Caco-2 (cell line): ENCODE results near the gene SMG1. TPM values are rescaled to one million over a fixed set of nuclear protein-coding genes. Genes with fewer than 3 reads are reported as not detected.

ENCODE experiments used
- BruUV-seq: library from RNA; stranded (reverse); fragments of 400-500 nt; replicated peaks from 2 replicates; lab custom pipeline; 2021; lab: Mats Ljungman, UMichigan
- CTCF ChIA-PET: fragments of 300-600 bp; sonication (Branson Sonifier 250); formaldehyde crosslinking; loops from one replicate; lab custom pipeline; 2022; ENCODE audit warnings: antibody characterized with exemption; lab: Charles Lee
- POLR2A ChIA-PET: fragments of 300-600 bp; sonication (Branson Sonifier 250); formaldehyde crosslinking; loops from one replicate; lab custom pipeline; 2022; ENCODE audit warnings: antibody characterized with exemption; lab: Charles Lee
- DNase-seq, 2 experiments: peaks; one replicate each; pipeline versions ENCODE4 v3.0.0 to v3.0.0-alpha.2; 2020 to 2022
- H3K27me3 ChIP-seq: replicated peaks from 2 replicates; pipeline ENCODE4 v1.6.0; 2011; ENCODE audit warnings: low read length; ENCODE audit not compliant: control insufficient read depth, insufficient read depth
- H3K36me3 ChIP-seq: 2 replicates; pipeline ENCODE4 v1.5.1; 2011; ENCODE audit warnings: low read length; ENCODE audit not compliant: control insufficient read depth, insufficient read depth
- H3K4me1 ChIP-seq: fragments of 250-450 bp; sonication (Bioruptor Pico); 2 replicates; pipeline ENCODE4 v1.5.1; 2020; ENCODE audit warnings: mild to moderate bottlenecking
- H3K4me3 ChIP-seq: 2 replicates; pipeline ENCODE4 v1.5.1; 2011; ENCODE audit warnings: low read depth, mild to moderate bottlenecking, control low read depth, low read length
- H3K9me3 ChIP-seq: fragments of 250-450 bp; sonication (Bioruptor Pico); 2 replicates; pipeline ENCODE4 v1.5.1; 2020; ENCODE audit warnings: mild to moderate bottlenecking, moderate library complexity
- H3K27ac Mint-ChIP-seq: one replicate; pipeline ENCODE4 v1.8.0; 2022; ENCODE audit warnings: mixed read lengths; ENCODE audit not compliant: unreplicated experiment
- H3K27me3 Mint-ChIP-seq: one replicate; pipeline ENCODE4 v1.8.0; 2022; ENCODE audit warnings: mixed read lengths; ENCODE audit not compliant: insufficient read depth, unreplicated experiment
- H3K36me3 Mint-ChIP-seq: one replicate; pipeline ENCODE4 v1.8.0; 2022; ENCODE audit warnings: mild to moderate bottlenecking, mixed read lengths; ENCODE audit not compliant: insufficient read depth, unreplicated experiment
- H3K4me1 Mint-ChIP-seq: one replicate; pipeline ENCODE4 v1.8.0; 2022; ENCODE audit warnings: low read depth, mixed read lengths; ENCODE audit not compliant: unreplicated experiment
- H3K4me3 Mint-ChIP-seq: one replicate; pipeline ENCODE4 v1.8.0; 2022; ENCODE audit warnings: mild to moderate bottlenecking, moderate library complexity, mixed read lengths; ENCODE audit not compliant: unreplicated experiment
- H3K9me3 Mint-ChIP-seq: one replicate; pipeline ENCODE4 v1.8.0; 2022; ENCODE audit warnings: mixed read lengths; ENCODE audit not compliant: unreplicated experiment
- CTCF ChIP-seq, 2 experiments: fragments of 200-600 bp in 1 of 2; IDR thresholded peaks; 1 replicate in 1 of 2; 2 replicates in 1 of 2; pipeline versions ENCODE4 v1.5.1 to v1.8.0; 2011 to 2022; ENCODE audit warnings: antibody characterized with exemption in 1 of 2, control low read depth in 1 of 2, inconsistent platforms in 1 of 2, low read depth in 1 of 2, low read length in 1 of 2, mild to moderate bottlenecking in 1 of 2, moderate library complexity in 1 of 2; ENCODE audit not compliant: insufficient read depth in 1 of 2, severe bottlenecking in 1 of 2, unreplicated experiment in 1 of 2
- intact Hi-C: fragments of 100-400 bp; cut with micrococcal nuclease; formaldehyde crosslinking; loops from one replicate; pipeline ENCODE4 v1.10.0; 2022; ENCODE audit not compliant: unreplicated experiment
- total RNA-seq: library from RNA; stranded (reverse); gene quantifications from 2 replicates; pipeline ENCODE4 v1.2.3, GENCODE V29; 2022

SMG1 gene
- total RNA-seq, 1 experiment from 2014 or later: 79.1 TPM

- peaks cover 14% of the 10 kb centered on the region for H3K4me1 Mint-ChIP-seq
- Histone ChIP-seq H3K9me3 (no peaks in the 10 kb centered on the region), H3K36me3 (peaks cover 5% of the 10 kb centered on the region; the same call in 1 of the 2 replicates), H3K4me1 (no peaks in the 10 kb centered on the region), H3K27me3 (no peaks in the 10 kb centered on the region), H3K4me3 (no peak overlapping the region)
- H3K9me3 Mint-ChIP-seq: no peaks in the 10 kb centered on the region
- DNase-seq: peak; percentile 46 to 62
- no peak overlapping the region for H3K4me3 Mint-ChIP-seq
- CTCF ChIA-PET: no interaction called here
- peaks cover 93% of the 10 kb centered on the region for H3K36me3 Mint-ChIP-seq
- H3K27me3 Mint-ChIP-seq: no peaks in the 10 kb centered on the region
- peak overlapping the region; percentile 7 for H3K27ac Mint-ChIP-seq
- intact Hi-C loops: no loop called here
- POLR2A ChIA-PET: interaction anchor here (0.9 to 1.0 kb wide), 2 partner anchors 38 to 50 kb away, joined by 3 read pairs; partner anchors contain the start of genes ARL6IP1 and RPS15A
- no peak for TF ChIP-seq CTCF (IDR thresholded peaks at IDR 0.05; ENCODE audit: insufficient read depth in 1 of 2, low read depth in 1 of 2, low read length in 1 of 2, severe bottlenecking in 1 of 2, unreplicated experiment in 1 of 2)
- BruUV-seq: no TSS peak
Observed at GRCh38 chr16:18839555-18839954, 86.7 kb downstream of the SMG1 start.

- Mint-ChIP-seq H3K27me3 (no peaks in the 10 kb centered on the region), H3K9me3 (no peaks in the 10 kb centered on the region), H3K4me1 (peaks cover 14% of the 10 kb centered on the region), H3K4me3 (no peak overlapping the region), H3K36me3 (peaks cover 79% of the 10 kb centered on the region), H3K27ac (no peak overlapping the region)
- H3K9me3 ChIP-seq: no peaks in the 10 kb centered on the region
- intact Hi-C loops: no loop called here
- no peaks in the 10 kb centered on the region for H3K4me1 ChIP-seq
- CTCF ChIA-PET: no interaction called here
- DNase-seq: no peak
- no peaks in the 10 kb centered on the region for H3K27me3 ChIP-seq
- TF ChIP-seq CTCF (IDR thresholded peaks at IDR 0.05; ENCODE audit: insufficient read depth in 1 of 2, low read depth in 1 of 2, low read length in 1 of 2, severe bottlenecking in 1 of 2, unreplicated experiment in 1 of 2): no peak
- POLR2A ChIA-PET: no interaction called here
- no TSS peak for BruUV-seq
- no peak overlapping the region for H3K4me3 ChIP-seq
- peaks cover 5% of the 10 kb centered on the region for H3K36me3 ChIP-seq
Observed at GRCh38 chr16:18836702-18837101, 89.5 kb downstream of the SMG1 start.

GRCh38 chr16:18834864-18835263, 91.3 kb downstream of the SMG1 start:
- POLR2A ChIA-PET: no interaction called here
- CTCF ChIA-PET: no interaction called here
- H3K4me3 ChIP-seq: no peak overlapping the region

More at GRCh38 chr16:18834864-18835263, 91.3 kb downstream of the SMG1 start:
- Mint-ChIP-seq H3K4me1 (peaks cover 14% of the 10 kb centered on the region), H3K27me3 (no peaks in the 10 kb centered on the region), H3K27ac (no peak overlapping the region), H3K4me3 (no peak overlapping the region), H3K9me3 (no peaks in the 10 kb centered on the region), H3K36me3 (peaks cover 81% of the 10 kb centered on the region)
- no TSS peak for BruUV-seq
- Histone ChIP-seq H3K27me3 (no peaks in the 10 kb centered on the region), H3K9me3 (no peaks in the 10 kb centered on the region), H3K4me1 (0 out of 2 replicates have a peak, but pooled peaks cover 8% of the 10 kb centered on the region), H3K36me3 (peaks cover 5% of the 10 kb centered on the region)
- intact Hi-C loops: no loop called here
- no peak for TF ChIP-seq CTCF (IDR thresholded peaks at IDR 0.05; ENCODE audit: insufficient read depth in 1 of 2, low read depth in 1 of 2, low read length in 1 of 2, severe bottlenecking in 1 of 2, unreplicated experiment in 1 of 2)
- DNase-seq: no peak
